CD14-positive monocyte (primary cell): ENCODE results near the gene FAF1. TPM values are rescaled to one million over a fixed set of nuclear protein-coding genes. Genes with fewer than 3 reads are reported as not detected.
A peak's percentile ranks its signal among the peaks of the same experiment; 100 is the strongest.

ENCODE experiments used
- DNase-seq, 3 donors: peaks; one replicate each; pipeline ENCODE4 v3.0.0-alpha.2; 2011 to 2022
- H2AFZ ChIP-seq: 2 replicates; pipeline ENCODE4 v1.6.0; 2012; ENCODE audit warnings: mild to moderate bottlenecking, low read depth, low read length, inconsistent platforms; ENCODE audit not compliant: insufficient read depth, poor library complexity, severe bottlenecking
- H3K27ac ChIP-seq, 2 donors: 1 replicate in 1 of 2; 2 replicates in 1 of 2; pipeline ENCODE4 v1.5.1; 2012 to 2013; ENCODE audit warnings: low read length in 2 of 2, control low read depth in 1 of 2, inconsistent platforms in 1 of 2, low read depth in 1 of 2, mild to moderate bottlenecking in 1 of 2
- H3K27me3 ChIP-seq, 2 donors: one replicate each; pipeline versions ENCODE4 v1.6.0 to v1.6.1; 2011 to 2013; ENCODE audit warnings: low read length in 2 of 2; ENCODE audit not compliant: control insufficient read depth in 2 of 2, insufficient read depth in 2 of 2
- H3K36me3 ChIP-seq, 2 donors: replicated peaks in 1 of 2; 1 replicate in 1 of 2; 2 replicates in 1 of 2; pipeline versions ENCODE4 v1.5.1 to v1.6.1; 2012 to 2013; ENCODE audit warnings: low read length in 2 of 2, control low read depth in 1 of 2, inconsistent platforms in 1 of 2, mild to moderate bottlenecking in 1 of 2; ENCODE audit not compliant: insufficient read depth in 2 of 2, control insufficient read depth in 1 of 2
- H3K4me1 ChIP-seq, 2 donors: 1 replicate in 1 of 2; 2 replicates in 1 of 2; pipeline versions ENCODE4 v1.5.1 to v1.6.1; 2012 to 2013; ENCODE audit warnings: low read length in 2 of 2, control low read depth in 1 of 2, inconsistent platforms in 1 of 2, mild to moderate bottlenecking in 1 of 2, moderate library complexity in 1 of 2; ENCODE audit not compliant: insufficient read depth in 2 of 2, control insufficient read depth in 1 of 2
- H3K4me2 ChIP-seq: replicated peaks from 2 replicates; pipeline ENCODE3; 2012; ENCODE audit warnings: low read length, moderate library complexity, mild to moderate bottlenecking; ENCODE audit not compliant: poor library complexity, severe bottlenecking; ENCODE audit errors: extremely low read depth
- H3K4me3 ChIP-seq, 3 experiments: fragments of 200-600 bp in 1 of 3; sonication (generic) in 1 of 3; replicated peaks in 1 of 3; 1 replicate in 2 of 3; 2 replicates in 1 of 3; pipeline ENCODE4 v1.5.1; 2011 to 2013; ENCODE audit warnings: low read length in 3 of 3, mild to moderate bottlenecking in 3 of 3, control low read depth in 2 of 3, low read depth in 2 of 3, inconsistent platforms in 1 of 3, moderate library complexity in 1 of 3
- H3K79me2 ChIP-seq: 2 replicates; pipeline ENCODE4 v1.6.0; 2012; ENCODE audit warnings: mild to moderate bottlenecking, control low read depth, inconsistent platforms, low read length, moderate library complexity; ENCODE audit not compliant: insufficient read depth
- H3K9ac ChIP-seq: 2 replicates; pipeline ENCODE4 v1.6.0; 2017; ENCODE audit warnings: low read length, mild to moderate bottlenecking; ENCODE audit not compliant: insufficient read depth, poor library complexity, severe bottlenecking
- H3K9me3 ChIP-seq, 2 donors: replicated peaks in 1 of 2; 1 replicate in 1 of 2; 2 replicates in 1 of 2; pipeline versions ENCODE4 v1.5.1 to v1.6.1; 2012 to 2013; ENCODE audit warnings: low read length in 2 of 2, control low read depth in 1 of 2; ENCODE audit not compliant: control insufficient read depth in 1 of 2, insufficient read depth in 1 of 2
- H4K20me1 ChIP-seq: 2 replicates; pipeline ENCODE4 v1.6.0; 2012; ENCODE audit warnings: mild to moderate bottlenecking, low read length, control low read depth, moderate library complexity; ENCODE audit not compliant: insufficient read depth
- H3K27ac Mint-ChIP-seq, 7 donors: one replicate each; pipeline ENCODE4 v1.8.0; 2020; ENCODE audit warnings: mild to moderate bottlenecking in 7 of 7, mixed read lengths in 7 of 7, moderate library complexity in 6 of 7, inconsistent platforms in 2 of 7
- H3K27me3 Mint-ChIP-seq, 3 donors: one replicate each; pipeline ENCODE4 v1.8.0; 2021 to 2022; ENCODE audit warnings: low read depth in 3 of 3, mild to moderate bottlenecking in 3 of 3, mixed read lengths in 3 of 3, moderate library complexity in 3 of 3, inconsistent platforms in 1 of 3
- H3K36me3 Mint-ChIP-seq, 2 donors: one replicate each; pipeline ENCODE4 v1.8.0; 2020; ENCODE audit warnings: mixed read lengths in 2 of 2, inconsistent platforms in 1 of 2, mild to moderate bottlenecking in 1 of 2
- H3K4me1 Mint-ChIP-seq: one replicate; pipeline ENCODE4 v1.8.0; 2020; ENCODE audit warnings: mild to moderate bottlenecking, mixed read lengths
- H3K4me3 Mint-ChIP-seq, 2 donors: one replicate each; pipeline ENCODE4 v1.8.0; 2020; ENCODE audit warnings: mild to moderate bottlenecking in 2 of 2, mixed read lengths in 2 of 2, moderate library complexity in 1 of 2
- H3K9me3 Mint-ChIP-seq, 7 donors: one replicate each; pipeline ENCODE4 v1.8.0; 2020 to 2022; ENCODE audit warnings: mixed read lengths in 7 of 7, mild to moderate bottlenecking in 6 of 7, moderate library complexity in 6 of 7, inconsistent platforms in 2 of 7
- WGBS: methylation state at CpG from one replicate; pipeline ENCODE4 v1.1.5; 2013; ENCODE audit warnings: missing lambda C conversion rate; ENCODE audit not compliant: insufficient coverage; 5-methylcytosine and 5-hydroxymethylcytosine counted together
- intact Hi-C, 2 donors: fragments of 100-400 bp; cut with micrococcal nuclease; formaldehyde crosslinking; loops; one replicate each; pipeline versions ENCODE4 v1.15.0 to v1.15.1; 2023
- polyA plus RNA-seq, 3 donors: library from polyadenylated mRNA; depleted of rRNA in 1 of 3; unstranded in 2 of 3; stranded (reverse) in 1 of 3; fragments of 300-500 nt in 2 of 3; fragments of >200 nt in 1 of 3; fragmentation: Illumina TruSeq in 2 of 3; gene quantifications; 1 replicate in 2 of 3; 2 replicates in 1 of 3; pipeline ENCODE4 v1.2.3, GENCODE V29; 2012 to 2021
- TF ChIP-seq, protein P1 (sequence below): fragments of 200-600 bp; IDR thresholded peaks from one replicate; pipeline ENCODE4 v1.8.0; 2022; ENCODE audit warnings: antibody characterized with exemption, mild to moderate bottlenecking

Gene FAF1
- polyA plus RNA-seq, 3 donors = 11.4 to 29.6 (median 16.9) TPM

DNA sequence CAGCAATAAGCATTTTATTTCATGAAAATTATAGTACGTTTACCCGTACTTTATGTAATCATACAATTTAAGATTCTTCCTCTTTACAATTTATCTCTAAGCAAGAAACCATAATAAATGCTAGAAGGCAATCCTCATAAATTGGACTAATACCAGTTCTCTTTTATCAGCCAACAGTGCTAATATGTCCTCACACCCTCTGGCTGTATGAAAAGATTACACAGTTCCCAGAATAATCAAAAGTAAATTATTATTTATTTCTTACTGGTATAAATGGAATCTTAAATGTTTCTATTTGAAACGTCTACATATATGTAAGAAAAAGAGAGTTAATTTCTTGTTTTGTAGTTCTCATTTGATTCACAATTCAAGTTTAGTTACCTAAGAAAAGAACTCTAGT lies 6.9 kb upstream of the FAF1 start:
- H3K9ac ChIP-seq = no peak overlapping the region
- Mint-ChIP-seq H3K27ac (peak overlapping the region in 3 of 7 donors; percentile 21 to 94 (median 83)), H3K27me3 (peaks cover 0 to 2% (median 0%) of the 10 kb centered on the region in 3 donors), H3K4me3 (peak overlapping the region; percentile 99 to 100), H3K36me3 (no peaks in the 10 kb centered on the region), H3K9me3 (peaks cover 0 to 3% (median 0%) of the 10 kb centered on the region in 7 donors), H3K4me1 (peaks cover 24% of the 10 kb centered on the region)
- peaks cover 30% of the 10 kb centered on the region for H3K79me2 ChIP-seq
- TF ChIP-seq, protein P1, sequence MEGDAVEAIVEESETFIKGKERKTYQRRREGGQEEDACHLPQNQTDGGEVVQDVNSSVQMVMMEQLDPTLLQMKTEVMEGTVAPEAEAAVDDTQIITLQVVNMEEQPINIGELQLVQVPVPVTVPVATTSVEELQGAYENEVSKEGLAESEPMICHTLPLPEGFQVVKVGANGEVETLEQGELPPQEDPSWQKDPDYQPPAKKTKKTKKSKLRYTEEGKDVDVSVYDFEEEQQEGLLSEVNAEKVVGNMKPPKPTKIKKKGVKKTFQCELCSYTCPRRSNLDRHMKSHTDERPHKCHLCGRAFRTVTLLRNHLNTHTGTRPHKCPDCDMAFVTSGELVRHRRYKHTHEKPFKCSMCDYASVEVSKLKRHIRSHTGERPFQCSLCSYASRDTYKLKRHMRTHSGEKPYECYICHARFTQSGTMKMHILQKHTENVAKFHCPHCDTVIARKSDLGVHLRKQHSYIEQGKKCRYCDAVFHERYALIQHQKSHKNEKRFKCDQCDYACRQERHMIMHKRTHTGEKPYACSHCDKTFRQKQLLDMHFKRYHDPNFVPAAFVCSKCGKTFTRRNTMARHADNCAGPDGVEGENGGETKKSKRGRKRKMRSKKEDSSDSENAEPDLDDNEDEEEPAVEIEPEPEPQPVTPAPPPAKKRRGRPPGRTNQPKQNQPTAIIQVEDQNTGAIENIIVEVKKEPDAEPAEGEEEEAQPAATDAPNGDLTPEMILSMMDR = no peak
- H3K4me3 ChIP-seq = peak overlapping the region in 1 of 3 experiments; percentile 98
- intact Hi-C loops = loop anchor here in 1 of 2 donors (10.0 kb wide), 2 partner anchors 208 to 548 kb away; partner anchors contain the start of gene EPS15
- DNase-seq = no peak
- 86% methylated on average over 2 of the region's 3 CpGs for WGBS
- H3K4me1 ChIP-seq = peaks cover 15 to 29% of the 10 kb centered on the region in 2 donors
- H3K27me3 ChIP-seq = no peaks in the 10 kb centered on the region
- no peaks in the 10 kb centered on the region for H3K36me3 ChIP-seq
- peak overlapping the region; percentile 97 for H3K4me2 ChIP-seq
- H3K27ac ChIP-seq = peak overlapping the region in 1 of 2 donors; percentile 94
- H3K9me3 ChIP-seq = no peaks in the 10 kb centered on the region
- H2AFZ ChIP-seq = peak overlapping the region; percentile 99
- H4K20me1 ChIP-seq = no peaks in the 10 kb centered on the region

DNA sequence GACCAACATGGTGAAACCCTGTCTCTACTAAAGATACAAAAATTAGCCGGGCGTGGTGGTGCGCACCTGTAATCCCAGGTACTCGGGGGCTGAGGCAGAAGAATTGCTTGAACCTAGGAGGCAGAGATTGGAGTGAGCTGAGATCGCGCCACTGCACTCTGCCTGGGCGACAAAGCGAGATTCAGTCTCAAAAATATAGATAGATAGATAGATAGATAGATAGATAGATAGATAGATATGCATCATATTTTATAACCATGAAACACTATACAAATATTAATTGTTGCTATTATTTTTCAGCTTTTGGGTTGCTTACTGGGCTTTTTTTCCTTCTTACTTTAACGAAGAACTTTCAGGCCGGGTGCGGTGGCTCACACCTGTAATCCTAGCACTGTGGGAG lies 4.8 kb upstream of the FAF1 start:
- no peaks in the 10 kb centered on the region for H3K36me3 ChIP-seq
- H3K27ac ChIP-seq = no peak overlapping the region
- intact Hi-C loops = loop anchor here in 1 of 2 donors (10.0 kb wide), 2 partner anchors 210 to 550 kb away; partner anchors contain the start of gene EPS15
- no peaks in the 10 kb centered on the region for H3K27me3 ChIP-seq
- no peak for DNase-seq
- H3K4me3 ChIP-seq = no peak overlapping the region
- no peak overlapping the region for H3K4me2 ChIP-seq
- H3K9ac ChIP-seq = no peak overlapping the region
- TF ChIP-seq, protein P1 = no peak
- H2AFZ ChIP-seq = no peak overlapping the region
- H3K79me2 ChIP-seq = peaks cover 9% of the 10 kb centered on the region
- H3K4me3 Mint-ChIP-seq = no peak overlapping the region
- WGBS = no CpG with 5 or more reads among the region's 11 CpGs
- H3K27me3 Mint-ChIP-seq = peaks cover 0 to 2% (median 0%) of the 10 kb centered on the region in 3 donors
- peak overlapping the region in 1 of 7 donors; percentile 20 for H3K27ac Mint-ChIP-seq
- H3K9me3 Mint-ChIP-seq = peaks cover 0 to 2% (median 0%) of the 10 kb centered on the region in 7 donors
- H3K4me1 Mint-ChIP-seq = peaks cover 13% of the 10 kb centered on the region
- H4K20me1 ChIP-seq = no peaks in the 10 kb centered on the region
- H3K4me1 ChIP-seq = peaks cover 14 to 23% of the 10 kb centered on the region in 2 donors
- H3K36me3 Mint-ChIP-seq = no peaks in the 10 kb centered on the region
- H3K9me3 ChIP-seq = no peaks in the 10 kb centered on the region
